Epithelial cell of esophagus (primary cell): ENCODE results near the gene RGL2.

Experiments used
- DNase-seq: peaks from one replicate; pipeline ENCODE4 v3.0.0; 2010; ENCODE audit warnings: low read depth
- H3K4me3 ChIP-seq: 2 replicates; pipeline ENCODE4 v1.5.1; 2011; ENCODE audit warnings: mild to moderate bottlenecking, low read length, control low read depth
- CTCF ChIP-seq: IDR thresholded peaks from 2 replicates; pipeline ENCODE4 v1.5.1; 2011; ENCODE audit warnings: low read depth, mild to moderate bottlenecking, low read length, control low read depth, inconsistent platforms; ENCODE audit not compliant: insufficient read depth; ENCODE audit errors: missing control alignments

Gene RGL2

GRCh38 chr6:33249732-33250630 lies 48.8 kb downstream of the RGL2 start:
- no peak for TF ChIP-seq CTCF
- DNase-seq: peak; percentile 94

GRCh38 chr6:33248932-33249731 lies 49.6 kb downstream of the RGL2 start:
- peak; percentile 100 for DNase-seq
- peak; percentile 16 for TF ChIP-seq CTCF
- H3K4me3 ChIP-seq: peak overlapping the region; percentile 77

More at GRCh38 chr6:33249732-33250630, 48.8 kb downstream of the RGL2 start:
- H3K4me3 ChIP-seq: peak overlapping the region; percentile 77

- peak overlapping the region; percentile 52 for H3K4me3 ChIP-seq
- DNase-seq: peak; percentile 56
- TF ChIP-seq CTCF: no peak
Observed at GRCh38 chr6:33248643-33248931, 50.2 kb downstream of the RGL2 start.

GRCh38 chr6:33247977-33248642 lies 50.6 kb downstream of the RGL2 start:
- H3K4me3 ChIP-seq: peak overlapping the region; percentile 52
- peak; percentile 93 for TF ChIP-seq CTCF
- DNase-seq: peak; percentile 87

- DNase-seq: no peak
- no peak overlapping the region for H3K4me3 ChIP-seq
- no peak for TF ChIP-seq CTCF
Observed at GRCh38 chr6:33243476-33243875, 55.3 kb downstream of the RGL2 start.

GRCh38 chr6:33241968-33242367 lies 56.8 kb downstream of the RGL2 start:
- no peak for DNase-seq

More at GRCh38 chr6:33241968-33242367, 56.8 kb downstream of the RGL2 start:
- TF ChIP-seq CTCF: no peak
- no peak overlapping the region for H3K4me3 ChIP-seq
